GM18505 (cell line): Measurements from ENCODE around the gene MCHR1.

Source experiments
- ATAC-seq: cut with Tn5 transposase; IDR thresholded peaks from one replicate; pipeline ENCODE4 v1.9.1; 2021; ENCODE audit not compliant: unreplicated experiment
- POLR2A ChIP-seq: IDR thresholded peaks from 4 replicates; pipeline ENCODE4 v1.6.1; 2011; ENCODE audit warnings: borderline replicate concordance; ENCODE audit not compliant: insufficient read depth, insufficient read length; ENCODE audit errors: extremely low read depth

MCHR1 gene

GRCh38 chr22:40728731-40729189 lies 49.5 kb downstream of the MCHR1 start:
- TF ChIP-seq POLR2A = no peak
- no peak for ATAC-seq

- no peak for TF ChIP-seq POLR2A
- no peak for ATAC-seq
Measured at GRCh38 chr22:40729284-40729683, 50.0 kb downstream of the MCHR1 start.
